A375 (cell line): ENCODE data around the gene BLTP3B. TPM values are rescaled to one million over a fixed set of nuclear protein-coding genes. Genes with fewer than 3 reads are reported as not detected.

Experiments used
- small RNA-seq: library from RNA; depleted of rRNA; stranded (forward); fragments of <200 nt; gene quantifications from one replicate; pipeline ENCODE3, GENCODE V24; 2014
- total RNA-seq: library from RNA; depleted of rRNA; stranded (reverse); fragments of >200 nt; shearing (Covaris generic); gene quantifications from 2 replicates; pipeline ENCODE4 v1.2.3, GENCODE V29; 2014; rRNA removed

Gene BLTP3B
- total RNA-seq = 17.9 and 20.0 TPM in 2 replicates

GRCh38 chr12:100142851-100143559 is at the start of gene BLTP3B:
Gene BLTP3B (minus strand): TSS chr12:100142874. CDS start chr12:100142635, 239 bp downstream.

Small RNA genes within 50 kb of the gene (small RNA-seq; reads per million reads assigned to genes)
- gene MIR1827 (not detected), gene RN7SL176P (not detected)

Other genes starting within 250 kb of the BLTP3B start
- gene ANKS1B, start 157.9 kb downstream of the BLTP3B start, total RNA-seq = 0.85 TPM in 1 of 2 replicates, not detected in the other
- gene ACTR6, start 57.9 kb upstream of the BLTP3B start, total RNA-seq = 21.8 and 27.2 TPM in 2 replicates
- gene DEPDC4, start 124.2 kb upstream of the BLTP3B start, total RNA-seq = 0.66 and 3.0 TPM in 2 replicates
- 17.3 and 25.8 TPM in 2 replicates for gene SCYL2, start 124.3 kb upstream of the BLTP3B start, total RNA-seq
- not detected in 2 replicates for gene SLC17A8, start 214.2 kb upstream of the BLTP3B start, total RNA-seq